Chondrocyte (in vitro differentiated cells): ENCODE measurements around the gene MYH10. TPM values are rescaled to one million over a fixed set of nuclear protein-coding genes. Genes with fewer than 3 reads are reported as not detected.

Source experiments
- DNase-seq: peaks from one replicate; pipeline ENCODE4 v3.0.0; 2021; ENCODE audit warnings: mixed read lengths, low spot score
- H3K27ac Mint-ChIP-seq: one replicate; pipeline ENCODE4 v1.8.0; 2021; ENCODE audit warnings: mild to moderate bottlenecking, moderate library complexity, mixed read lengths; ENCODE audit not compliant: unreplicated experiment
- H3K27me3 Mint-ChIP-seq: 2 replicates; pipeline ENCODE4 v1.8.0; 2021; ENCODE audit warnings: low read depth, mixed read lengths
- H3K36me3 Mint-ChIP-seq: 2 replicates; pipeline ENCODE4 v1.8.0; 2021; ENCODE audit warnings: low read depth, mixed read lengths
- H3K4me1 Mint-ChIP-seq: 2 replicates; pipeline ENCODE4 v1.8.0; 2021; ENCODE audit warnings: low read depth, mild to moderate bottlenecking, mixed read lengths
- H3K4me3 Mint-ChIP-seq: one replicate; pipeline ENCODE4 v1.8.0; 2021; ENCODE audit warnings: mild to moderate bottlenecking, moderate library complexity, mixed read lengths; ENCODE audit not compliant: unreplicated experiment
- H3K9me3 Mint-ChIP-seq: 2 replicates; pipeline ENCODE4 v1.8.0; 2021; ENCODE audit warnings: low read depth, mixed read lengths
- CTCF ChIP-seq: fragments of 200-600 bp; sonication (generic); IDR thresholded peaks from 2 replicates; pipeline ENCODE4 v1.5.0; 2021; ENCODE audit warnings: antibody characterized with exemption, mild to moderate bottlenecking, moderate library complexity
- total RNA-seq: library from RNA; stranded (reverse); gene quantifications from 3 replicates; pipeline ENCODE4 v1.2.1, GENCODE V29; 2021

MYH10 gene
- total RNA-seq, 1 donor from 2014 or later: 296 TPM

- no peak for TF ChIP-seq CTCF
- DNase-seq: no peak
- Mint-ChIP-seq H3K27ac (no peak overlapping the region), H3K9me3 (peaks cover 4% of the 10 kb centered on the region), H3K36me3 (peaks cover 26% of the 10 kb centered on the region), H3K4me1 (peaks cover 23% of the 10 kb centered on the region), H3K27me3 (no peaks in the 10 kb centered on the region), H3K4me3 (no peak overlapping the region)
Measured at GRCh38 chr17:8558144-8558543, 72.4 kb downstream of the MYH10 start.

- Mint-ChIP-seq H3K4me3 (no peak overlapping the region), H3K4me1 (peaks cover 29% of the 10 kb centered on the region), H3K27ac (no peak overlapping the region), H3K36me3 (peaks cover 30% of the 10 kb centered on the region), H3K9me3 (peaks cover 4% of the 10 kb centered on the region), H3K27me3 (no peaks in the 10 kb centered on the region)
- no peak for DNase-seq
- no peak for TF ChIP-seq CTCF
Measured at GRCh38 chr17:8557176-8557806, 73.2 kb downstream of the MYH10 start.

GRCh38 chr17:8556074-8556473, 74.5 kb downstream of the MYH10 start:
- H3K9me3 Mint-ChIP-seq: peaks cover 4% of the 10 kb centered on the region
- H3K36me3 Mint-ChIP-seq: peaks cover 28% of the 10 kb centered on the region
- peaks cover 29% of the 10 kb centered on the region for H3K4me1 Mint-ChIP-seq
- H3K27me3 Mint-ChIP-seq: no peaks in the 10 kb centered on the region
- no peak overlapping the region for H3K4me3 Mint-ChIP-seq
- no peak for DNase-seq
- H3K27ac Mint-ChIP-seq: peak overlapping the region; percentile 58
- no peak for TF ChIP-seq CTCF

GRCh38 chr17:8555062-8555461, 75.5 kb downstream of the MYH10 start:
- Mint-ChIP-seq H3K4me3 (no peak overlapping the region), H3K36me3 (peaks cover 22% of the 10 kb centered on the region), H3K27ac (peak overlapping the region; percentile 58), H3K9me3 (peaks cover 4% of the 10 kb centered on the region), H3K27me3 (no peaks in the 10 kb centered on the region), H3K4me1 (peaks cover 29% of the 10 kb centered on the region)
- no peak for TF ChIP-seq CTCF
- DNase-seq: no peak

- no peaks in the 10 kb centered on the region for H3K27me3 Mint-ChIP-seq
- no peak for TF ChIP-seq CTCF
- peaks cover 29% of the 10 kb centered on the region for H3K4me1 Mint-ChIP-seq
- DNase-seq: no peak
- H3K36me3 Mint-ChIP-seq: peaks cover 30% of the 10 kb centered on the region
- H3K4me3 Mint-ChIP-seq: no peak overlapping the region
- H3K9me3 Mint-ChIP-seq: peaks cover 4% of the 10 kb centered on the region
- H3K27ac Mint-ChIP-seq: peak overlapping the region; percentile 76
Measured at GRCh38 chr17:8552577-8553320, 77.8 kb downstream of the MYH10 start.
